Body of pancreas (tissue), 4 donors: ENCODE measurements around the gene DGKD.

Source experiments
- CTCF ChIP-seq, 7 experiments: fragments of 450-650 bp in 4 of 7; fragments of 200-600 bp in 3 of 7; sonication (generic) in 3 of 7; IDR thresholded peaks; one replicate each; pipeline ENCODE4 v1.5.1; 2016 to 2019; ENCODE audit warnings: antibody characterized with exemption in 7 of 7
- POLR2A ChIP-seq, 3 donors: fragments of 450-650 bp; IDR thresholded peaks; one replicate each; pipeline ENCODE4 v1.6.1; 2016; ENCODE audit warnings: antibody characterized with exemption in 3 of 3, mild to moderate bottlenecking in 2 of 3

GRCh38 chr2:233460726-233461441 is 106.6 kb downstream of the DGKD start:
- TF ChIP-seq CTCF (IDR thresholded peaks at IDR 0.05) (no peak), POLR2A (IDR thresholded peaks at IDR 0.05) (no peak)
